ENCODE data around the gene KCNC4. TPM values are rescaled to one million over a fixed set of nuclear protein-coding genes. Genes with fewer than 3 reads are reported as not detected.

The KCNC4 gene
- total RNA-seq, 2 experiments from 2014 or later: 5.6 to 17.8 TPM

- CTCF ChIA-PET (ENCODE audit: unreplicated experiment): interaction anchor here (1.2 to 3.9 kb wide), 4 partner anchors 104 to 254 kb away, joined by 4 to 32 read pairs (median 16); no protein-coding TSS in a partner anchor
- intact Hi-C loops (cut with micrococcal nuclease; ENCODE audit: unreplicated experiment): loop anchor here (2.0 to 10.0 kb wide), 3 partner anchors 206 to 578 kb away; no protein-coding TSS in a partner anchor
These were observed 3.7 kb upstream of the KCNC4 start for GRCh38 chr1:110206261-110206920.

GRCh38 chr1:110207831-110208230, 2.3 kb upstream of the KCNC4 start:
- Histone ChIP-seq H3K9me3 (ENCODE audit: low read length) (no peaks in the 10 kb centered on the region), H3K36me3 (ENCODE audit: insufficient read depth, low read length) (no peaks in the 10 kb centered on the region), H3K4me2 (ENCODE audit: low read length) (no peak overlapping the region), H3K4me3 (ENCODE audit: low read depth, low read length, poor library complexity, severe bottlenecking) (no peak overlapping the region), H3K79me2 (ENCODE audit: insufficient read depth, low read depth, low read length) (no peaks in the 10 kb centered on the region), H2AFZ (ENCODE audit: low read length) (no peak overlapping the region), H3K9me2 (ENCODE audit: insufficient read depth, low read length) (no peaks in the 10 kb centered on the region), H3K27ac (ENCODE audit: low read depth, low read length, poor library complexity, severe bottlenecking) (no peak overlapping the region), H4K20me1 (ENCODE audit: insufficient read depth, low read length) (no peaks in the 10 kb centered on the region), H3K4me1 (ENCODE audit: insufficient read depth, low read length, poor library complexity, severe bottlenecking) (peaks cover 35% of the 10 kb centered on the region)
- intact Hi-C loops (cut with micrococcal nuclease; ENCODE audit: unreplicated experiment): loop anchor here (1.0 to 10.0 kb wide), 5 partner anchors 59 to 577 kb away; no protein-coding TSS in a partner anchor
- DNase-seq (ENCODE audit: low spot score): peak; percentile 81
- TF ChIP-seq EZH2phosphoT487 (IDR thresholded peaks at IDR 0.05; ENCODE audit: borderline replicate concordance, low read depth, low read length) (no peak), CTCF (conservative IDR thresholded peaks at IDR 0.05; ENCODE audit: low read length) (peak; percentile 92)
- no TSS peak for BruUV-seq (replicated peaks)
- CTCF ChIA-PET (ENCODE audit: unreplicated experiment): interaction anchor here (0.6 to 3.9 kb wide), 13 partner anchors 17 to 574 kb away, joined by 3 to 32 read pairs (median 5); partner anchors contain the start of gene RBM15
- POLR2A ChIA-PET: interaction anchor here (0.6 to 1.7 kb wide), 8 partner anchors 13 to 252 kb away, joined by 3 to 5 read pairs (median 3); no protein-coding TSS in a partner anchor

More at GRCh38 chr1:110206261-110206920, 3.7 kb upstream of the KCNC4 start:
- TF ChIP-seq CTCF (conservative IDR thresholded peaks at IDR 0.05; ENCODE audit: low read length) (no peak), EZH2phosphoT487 (IDR thresholded peaks at IDR 0.05; ENCODE audit: borderline replicate concordance, low read depth, low read length) (no peak)
- Histone ChIP-seq H3K4me1 (ENCODE audit: insufficient read depth, low read length, poor library complexity, severe bottlenecking) (peaks cover 22% of the 10 kb centered on the region), H2AFZ (ENCODE audit: low read length) (no peak overlapping the region), H3K9me3 (ENCODE audit: low read length) (no peaks in the 10 kb centered on the region), H3K36me3 (ENCODE audit: insufficient read depth, low read length) (no peaks in the 10 kb centered on the region), H3K4me3 (ENCODE audit: low read depth, low read length, poor library complexity, severe bottlenecking) (no peak overlapping the region), H3K27ac (ENCODE audit: low read depth, low read length, poor library complexity, severe bottlenecking) (no peak overlapping the region), H4K20me1 (ENCODE audit: insufficient read depth, low read length) (no peaks in the 10 kb centered on the region), H3K79me2 (ENCODE audit: insufficient read depth, low read depth, low read length) (no peaks in the 10 kb centered on the region), H3K4me2 (ENCODE audit: low read length) (no peak overlapping the region), H3K9me2 (ENCODE audit: insufficient read depth, low read length) (no peaks in the 10 kb centered on the region)
- no TSS peak for BruUV-seq (replicated peaks)
- DNase-seq (ENCODE audit: low spot score): no peak
- POLR2A ChIA-PET: interaction anchor here (1.2 to 1.7 kb wide), 2 partner anchors 14 to 130 kb away, joined by 3 to 4 read pairs; no protein-coding TSS in a partner anchor
